KOPT-K1 (cell line): ENCODE data around the gene MYO5A.
"Not testable (repeated sequence)": the region's sequence is repeated elsewhere in the genome, so short reads cannot be mapped to it uniquely, and the experiment has no call there.

Source experiments
- H3K27ac ChIP-seq: fragments of 200-600 bp; sonication (generic); 2 replicates; pipeline ENCODE4 v1.5.1; 2016; ENCODE audit warnings: antibody characterized with exemption, mild to moderate bottlenecking, low read depth, low read length; ENCODE audit not compliant: poor library complexity, severe bottlenecking
- H3K36me3 ChIP-seq: fragments of 200-600 bp; sonication (generic); 2 replicates; pipeline ENCODE4 v1.5.1; 2017; ENCODE audit warnings: antibody characterized with exemption, mild to moderate bottlenecking, low read length, moderate library complexity; ENCODE audit not compliant: insufficient read depth
- H3K9me3 ChIP-seq: fragments of 200-600 bp; sonication (generic); 2 replicates; pipeline ENCODE4 v1.5.1; 2017; ENCODE audit warnings: antibody characterized with exemption, low read length, mild to moderate bottlenecking; ENCODE audit not compliant: insufficient read depth, poor library complexity, severe bottlenecking

MYO5A gene

GRCh38 chr15:52289629-52290081 is 239.0 kb downstream of the MYO5A start:
- H3K27ac ChIP-seq = no peak overlapping the region
- H3K36me3 ChIP-seq = no peaks in the 10 kb centered on the region
- no peaks in the 10 kb centered on the region for H3K9me3 ChIP-seq

- no peak overlapping the region for H3K27ac ChIP-seq
- no peaks in the 10 kb centered on the region for H3K36me3 ChIP-seq
- no peaks in the 10 kb centered on the region for H3K9me3 ChIP-seq
These were observed 239.7 kb downstream of the MYO5A start for GRCh38 chr15:52288986-52289385.

DNA sequence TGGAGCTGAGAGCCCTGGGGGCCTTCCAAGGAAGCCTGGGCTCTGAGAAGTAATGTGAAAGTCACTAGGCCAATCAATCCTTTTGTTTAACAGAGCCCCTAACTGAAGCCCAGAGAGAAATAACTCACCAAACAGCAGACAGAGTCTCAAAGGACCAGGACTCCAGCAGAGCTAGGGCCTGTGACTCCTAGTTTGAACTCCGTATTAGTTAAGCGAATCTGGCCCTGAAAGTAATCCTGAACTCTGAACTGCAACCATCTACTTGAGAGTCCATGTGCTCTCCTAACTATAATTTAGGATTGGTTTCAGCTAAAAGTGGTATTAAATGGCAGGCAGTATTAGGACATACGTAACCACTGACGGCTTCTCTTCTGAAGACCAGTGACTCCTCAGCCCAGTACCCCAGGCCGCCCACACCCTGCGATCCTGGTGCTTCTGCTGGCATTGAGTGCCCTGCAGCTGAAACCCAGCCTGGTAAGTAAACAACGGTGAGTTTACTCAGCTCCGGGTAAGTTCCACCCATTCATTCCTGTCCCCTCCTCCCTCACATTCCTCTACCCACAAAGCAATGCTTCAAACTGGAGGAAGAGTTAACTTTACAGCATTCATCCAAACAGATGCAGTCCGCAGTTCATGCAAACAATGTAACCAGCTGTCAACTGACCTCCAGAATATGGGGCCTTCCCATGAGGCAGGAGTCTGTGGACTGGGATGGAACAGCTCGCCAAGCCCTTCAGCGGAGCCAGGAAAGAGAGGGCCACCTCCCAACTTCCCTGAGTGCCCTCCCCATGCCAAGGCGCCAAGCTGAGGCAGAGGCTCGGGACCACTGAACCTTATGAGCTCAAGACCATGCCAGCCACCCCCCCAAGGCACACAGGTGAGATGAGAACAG is 240.4 kb downstream of the MYO5A start:
- no peak overlapping the region for H3K27ac ChIP-seq
- H3K36me3 ChIP-seq = no peaks in the 10 kb centered on the region
- no peaks in the 10 kb centered on the region for H3K9me3 ChIP-seq

DNA sequence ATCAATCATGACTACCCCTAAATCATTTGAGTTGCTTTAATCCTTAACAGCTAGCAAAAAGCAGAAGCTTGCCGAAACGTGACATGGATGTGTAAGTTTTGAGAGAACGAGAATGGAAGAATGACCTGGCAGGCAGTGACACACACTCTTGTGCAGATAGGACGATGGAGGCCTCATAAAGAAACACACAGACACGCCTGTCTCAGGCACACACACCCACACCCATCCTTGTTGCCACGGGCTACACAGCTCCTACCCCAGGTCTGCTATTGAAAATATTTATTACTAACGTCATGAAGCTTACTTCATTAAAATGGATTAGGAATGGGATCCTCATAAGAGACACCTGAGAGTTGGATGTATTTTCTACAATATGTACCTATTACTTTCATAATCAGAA is 241.6 kb downstream of the MYO5A start:
- H3K9me3 ChIP-seq = no peaks in the 10 kb centered on the region
- H3K27ac ChIP-seq = no peak overlapping the region
- no peaks in the 10 kb centered on the region for H3K36me3 ChIP-seq

- not testable (repeated sequence) for H3K36me3 ChIP-seq, H3K9me3 ChIP-seq, H3K27ac ChIP-seq
These were observed 242.7 kb downstream of the MYO5A start for GRCh38 chr15:52285941-52286340.

DNA sequence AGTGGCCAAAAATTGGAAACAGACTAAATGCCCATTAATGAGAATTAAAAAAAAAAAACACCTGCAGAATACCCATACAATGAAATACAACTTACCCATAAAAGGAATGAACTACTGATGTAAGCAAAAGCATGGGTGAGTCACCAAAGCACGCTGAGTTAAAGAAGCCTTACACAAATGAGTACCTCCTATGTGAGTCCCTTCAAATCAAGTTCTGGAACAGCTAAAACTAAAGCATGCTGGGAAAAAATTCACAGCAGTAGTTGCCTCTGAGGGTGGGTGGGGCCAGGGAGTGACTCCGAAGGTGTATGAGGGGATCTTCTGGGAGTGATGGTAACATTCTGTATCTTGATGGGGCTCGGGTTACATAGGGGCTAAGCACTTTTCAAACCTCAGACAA is 244.5 kb downstream of the MYO5A start:
- Histone ChIP-seq H3K36me3 (no peaks in the 10 kb centered on the region), H3K9me3 (no peaks in the 10 kb centered on the region), H3K27ac (no peak overlapping the region)

GRCh38 chr15:52283281-52283680 is 245.4 kb downstream of the MYO5A start:
- Histone ChIP-seq H3K36me3 (no peaks in the 10 kb centered on the region), H3K27ac (no peak overlapping the region), H3K9me3 (no peaks in the 10 kb centered on the region)

DNA sequence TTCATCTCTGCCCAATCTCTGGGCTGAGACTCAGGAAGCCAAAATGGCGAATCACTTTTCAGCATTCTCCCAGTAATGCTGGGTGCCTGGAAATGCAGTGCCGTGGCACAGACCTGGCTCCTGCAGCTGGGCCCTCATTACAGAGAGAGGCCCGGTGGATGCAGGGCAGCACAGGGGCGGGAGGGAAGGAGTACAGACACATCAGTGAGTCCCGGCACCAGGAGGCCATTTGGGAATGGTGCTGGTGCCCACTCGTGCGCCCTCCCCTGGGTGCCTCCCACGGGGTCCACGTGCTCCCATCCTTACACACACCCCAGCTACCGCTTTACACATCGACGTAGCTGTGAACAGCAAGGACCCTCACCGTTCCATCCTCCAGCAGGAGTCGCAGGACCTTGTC is 246.3 kb downstream of the MYO5A start:
- no peaks in the 10 kb centered on the region for H3K9me3 ChIP-seq
- no peak overlapping the region for H3K27ac ChIP-seq
- no peaks in the 10 kb centered on the region for H3K36me3 ChIP-seq

- no peak overlapping the region for H3K27ac ChIP-seq
- no peaks in the 10 kb centered on the region for H3K36me3 ChIP-seq
- H3K9me3 ChIP-seq = no peaks in the 10 kb centered on the region
These were observed 247.3 kb downstream of the MYO5A start for GRCh38 chr15:52281085-52282035.

GRCh38 chr15:52280326-52281084 is 248.2 kb downstream of the MYO5A start:
- H3K36me3 ChIP-seq = no peaks in the 10 kb centered on the region

DNA sequence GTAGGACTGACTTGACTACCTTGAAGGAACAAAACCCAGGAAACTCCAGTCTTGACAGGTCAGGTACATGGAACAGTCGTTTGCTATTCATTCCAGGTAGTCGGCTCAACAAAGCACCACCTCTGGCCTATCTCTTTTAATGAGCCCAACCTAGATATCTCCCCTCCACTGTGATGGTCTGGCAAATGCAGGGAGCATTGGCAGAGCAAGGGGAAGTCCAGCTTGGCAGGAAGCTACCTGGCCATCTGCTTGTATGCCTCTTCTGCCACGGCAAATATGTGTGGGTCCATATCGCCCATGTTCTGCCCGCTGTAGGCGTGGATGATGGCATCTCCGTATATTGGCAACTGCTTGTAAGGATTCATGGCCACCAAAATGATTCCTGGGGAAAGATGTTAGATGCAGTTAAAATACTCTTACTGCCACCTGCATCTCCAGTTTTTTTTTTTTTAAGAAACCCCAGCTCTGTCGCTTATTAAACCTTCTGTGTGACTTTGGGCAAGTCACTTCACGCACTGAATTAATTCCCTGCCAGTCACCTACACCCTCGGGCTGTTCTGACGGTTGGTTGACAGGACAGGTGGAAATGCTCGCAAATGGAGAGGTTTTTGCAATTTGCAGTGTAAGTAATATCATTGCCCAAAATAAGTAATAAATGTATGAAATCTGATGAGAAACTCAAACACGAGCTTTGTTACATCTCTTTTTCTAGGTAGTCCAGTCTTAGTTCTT is 249.9 kb downstream of the MYO5A start:
- Histone ChIP-seq H3K36me3 (no peaks in the 10 kb centered on the region), H3K27ac (no peak overlapping the region), H3K9me3 (no peaks in the 10 kb centered on the region)

More at GRCh38 chr15:52280326-52281084, 248.2 kb downstream of the MYO5A start:
- H3K9me3 ChIP-seq = no peaks in the 10 kb centered on the region
- H3K27ac ChIP-seq = no peak overlapping the region

GRCh38 chr15:52278135-52278534 is 250.5 kb downstream of the MYO5A start:
- no peaks in the 10 kb centered on the region for H3K36me3 ChIP-seq
- no peaks in the 10 kb centered on the region for H3K9me3 ChIP-seq
- no peak overlapping the region for H3K27ac ChIP-seq

DNA sequence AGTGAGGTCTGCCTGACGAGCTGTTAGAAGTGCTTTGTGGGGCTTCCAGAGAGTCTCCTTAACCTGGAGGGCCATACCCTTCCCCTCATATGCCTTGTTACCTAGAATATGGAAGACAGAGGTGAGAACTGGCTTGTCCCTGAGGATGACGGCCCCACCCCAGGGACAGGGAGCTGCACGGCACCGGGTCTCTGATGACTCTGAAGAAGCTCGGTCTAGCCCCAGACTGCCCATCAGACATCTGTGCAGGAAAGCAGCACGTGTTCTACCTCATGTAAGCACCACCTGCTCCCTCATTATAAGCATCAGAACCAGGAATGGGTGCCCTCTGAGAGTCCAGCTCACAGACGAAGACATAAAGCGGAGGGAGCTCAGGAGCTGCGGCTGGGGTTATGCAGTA is 251.1 kb downstream of the MYO5A start:
- no peaks in the 10 kb centered on the region for H3K36me3 ChIP-seq
- H3K9me3 ChIP-seq = no peaks in the 10 kb centered on the region
- no peak overlapping the region for H3K27ac ChIP-seq

DNA sequence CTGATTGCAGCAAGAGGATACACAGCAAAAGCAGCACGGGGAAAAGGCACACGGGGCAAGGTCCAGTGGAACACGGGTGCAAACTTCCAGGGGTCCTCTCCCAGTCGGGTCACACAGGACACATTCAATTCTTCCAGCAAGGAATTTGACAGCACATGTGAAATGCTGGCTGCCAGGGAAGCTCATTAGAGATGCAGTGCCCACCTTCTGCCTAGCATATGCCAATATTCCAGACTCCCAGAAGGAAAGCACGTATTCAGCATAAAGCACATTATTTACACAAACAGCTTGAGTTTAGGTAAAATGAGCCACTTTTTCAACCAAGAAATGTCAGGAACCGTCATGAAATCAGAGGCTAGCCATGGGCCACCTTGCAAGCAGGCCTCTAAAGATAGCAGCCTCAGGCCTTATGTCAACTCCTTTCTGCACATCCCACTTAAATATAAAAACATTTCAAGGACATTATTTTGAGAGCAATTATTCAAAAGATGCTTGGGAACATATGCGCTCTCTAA is 252.4 kb downstream of the MYO5A start:
- H3K36me3 ChIP-seq = no peaks in the 10 kb centered on the region
- no peak overlapping the region for H3K27ac ChIP-seq
- no peaks in the 10 kb centered on the region for H3K9me3 ChIP-seq
